ENCODE data around the gene HOXB3. TPM values are rescaled to one million over a fixed set of nuclear protein-coding genes. Genes with fewer than 3 reads are reported as not detected.

The HOXB3 gene
- total RNA-seq, 1 experiment from 2014 or later: 6.0 TPM

DNA sequence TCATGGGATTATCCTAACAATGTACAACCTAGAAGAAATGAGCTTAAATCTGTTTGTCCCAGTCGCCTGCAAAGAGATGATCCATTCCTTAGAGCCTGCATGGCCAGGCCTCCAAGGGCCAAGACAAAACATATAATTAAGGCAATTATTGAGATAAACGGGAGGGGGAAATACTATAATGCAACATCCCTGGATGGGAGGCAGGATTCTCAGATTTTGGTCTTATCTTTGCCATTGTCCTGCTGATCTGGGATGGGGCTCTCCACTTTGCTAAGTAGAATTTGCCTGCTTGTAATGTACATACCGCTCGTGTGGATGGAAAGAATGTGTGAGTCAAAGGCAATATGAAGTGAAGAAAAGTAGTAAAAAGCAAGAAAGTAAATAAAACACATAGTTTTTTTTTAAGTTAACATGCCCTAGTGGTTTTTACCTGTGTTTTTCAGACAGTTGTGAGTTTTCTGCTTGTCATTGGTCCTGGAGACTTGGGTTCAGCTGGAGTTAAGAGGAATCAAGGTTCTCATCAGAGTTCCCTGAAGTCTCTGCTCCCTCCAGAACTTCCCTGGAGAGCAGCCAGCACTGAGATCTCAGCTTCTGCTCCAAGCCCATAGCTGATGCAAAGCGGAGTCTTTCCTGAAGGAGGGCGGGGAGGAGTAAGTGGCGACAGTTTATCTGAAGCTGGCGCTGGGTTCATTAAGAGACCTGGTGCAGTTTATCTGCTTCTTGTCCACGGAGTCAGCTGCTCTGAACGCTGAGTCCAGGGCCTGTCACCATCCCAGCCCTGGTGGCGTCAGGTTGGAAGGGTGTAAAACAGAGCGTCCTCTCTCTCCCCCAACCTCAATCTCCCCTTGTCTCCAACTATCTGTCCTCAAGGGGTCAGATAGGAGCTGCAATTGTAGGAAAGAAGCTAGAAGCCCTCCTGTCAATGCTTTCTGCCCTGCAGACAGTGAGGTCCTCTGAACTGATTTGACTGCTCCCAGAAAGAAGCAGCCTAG, 89.3 kb downstream of the HOXB3 start:
- H4K20me1 ChIP-seq (ENCODE audit: low read length): no peaks in the 10 kb centered on the region
- POLR2A ChIA-PET (ENCODE audit: unreplicated experiment): interaction anchor here (0.6 kb wide), 1 partner anchor 125 kb away, joined by 4 read pairs; no protein-coding TSS in a partner anchor
- no TSS peak for BruUV-seq (replicated peaks)
- H3K27ac ChIP-seq (ENCODE audit: low read length): peak overlapping the region; percentile 57
- no peaks in the 10 kb centered on the region for H3K36me3 ChIP-seq (ENCODE audit: low read depth, low read length)
- TF ChIP-seq EZH2 (IDR thresholded peaks at IDR 0.05; ENCODE audit: low read length, unreplicated experiment) (no peak), EZH2phosphoT487 (IDR thresholded peaks at IDR 0.05; ENCODE audit: borderline replicate concordance, low read length) (no peak)
- TF ChIP-seq, protein P1, sequence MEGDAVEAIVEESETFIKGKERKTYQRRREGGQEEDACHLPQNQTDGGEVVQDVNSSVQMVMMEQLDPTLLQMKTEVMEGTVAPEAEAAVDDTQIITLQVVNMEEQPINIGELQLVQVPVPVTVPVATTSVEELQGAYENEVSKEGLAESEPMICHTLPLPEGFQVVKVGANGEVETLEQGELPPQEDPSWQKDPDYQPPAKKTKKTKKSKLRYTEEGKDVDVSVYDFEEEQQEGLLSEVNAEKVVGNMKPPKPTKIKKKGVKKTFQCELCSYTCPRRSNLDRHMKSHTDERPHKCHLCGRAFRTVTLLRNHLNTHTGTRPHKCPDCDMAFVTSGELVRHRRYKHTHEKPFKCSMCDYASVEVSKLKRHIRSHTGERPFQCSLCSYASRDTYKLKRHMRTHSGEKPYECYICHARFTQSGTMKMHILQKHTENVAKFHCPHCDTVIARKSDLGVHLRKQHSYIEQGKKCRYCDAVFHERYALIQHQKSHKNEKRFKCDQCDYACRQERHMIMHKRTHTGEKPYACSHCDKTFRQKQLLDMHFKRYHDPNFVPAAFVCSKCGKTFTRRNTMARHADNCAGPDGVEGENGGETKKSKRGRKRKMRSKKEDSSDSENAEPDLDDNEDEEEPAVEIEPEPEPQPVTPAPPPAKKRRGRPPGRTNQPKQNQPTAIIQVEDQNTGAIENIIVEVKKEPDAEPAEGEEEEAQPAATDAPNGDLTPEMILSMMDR (conservative IDR thresholded peaks at IDR 0.05; ENCODE audit: low read depth, low read length): no peak
- DNase-seq: peak; percentile 72
- peak; percentile 60 for ATAC-seq
- no peak overlapping the region for H2AFZ ChIP-seq (ENCODE audit: low read length)
- intact Hi-C loops (cut with micrococcal nuclease): no loop called here
- peaks cover 72% of the 10 kb centered on the region for H3K4me1 ChIP-seq (ENCODE audit: insufficient read depth, low read length)
- no peaks in the 10 kb centered on the region for H3K9me3 ChIP-seq (ENCODE audit: low read length)
- H3K27me3 ChIP-seq (ENCODE audit: low read length): no peaks in the 10 kb centered on the region
- H3K4me3 ChIP-seq (ENCODE audit: low read length): no peak overlapping the region
- H3K4me2 ChIP-seq (ENCODE audit: low read length): peak overlapping the region; percentile 39
- no peaks in the 10 kb centered on the region for H3K9me2 ChIP-seq (replicated peaks; ENCODE audit: low read length)
- no peak overlapping the region for H3K9ac ChIP-seq (ENCODE audit: low read length)
- H3K79me2 ChIP-seq (ENCODE audit: low read length): no peaks in the 10 kb centered on the region
- H3F3A ChIP-seq (ENCODE audit: low read length, unreplicated experiment): peaks cover 13% of the 10 kb centered on the region
- CTCF ChIA-PET: interaction anchor here (0.6 to 0.9 kb wide), 3 partner anchors 9 to 55 kb away, joined by 3 to 4 read pairs (median 3); no protein-coding TSS in a partner anchor

DNA sequence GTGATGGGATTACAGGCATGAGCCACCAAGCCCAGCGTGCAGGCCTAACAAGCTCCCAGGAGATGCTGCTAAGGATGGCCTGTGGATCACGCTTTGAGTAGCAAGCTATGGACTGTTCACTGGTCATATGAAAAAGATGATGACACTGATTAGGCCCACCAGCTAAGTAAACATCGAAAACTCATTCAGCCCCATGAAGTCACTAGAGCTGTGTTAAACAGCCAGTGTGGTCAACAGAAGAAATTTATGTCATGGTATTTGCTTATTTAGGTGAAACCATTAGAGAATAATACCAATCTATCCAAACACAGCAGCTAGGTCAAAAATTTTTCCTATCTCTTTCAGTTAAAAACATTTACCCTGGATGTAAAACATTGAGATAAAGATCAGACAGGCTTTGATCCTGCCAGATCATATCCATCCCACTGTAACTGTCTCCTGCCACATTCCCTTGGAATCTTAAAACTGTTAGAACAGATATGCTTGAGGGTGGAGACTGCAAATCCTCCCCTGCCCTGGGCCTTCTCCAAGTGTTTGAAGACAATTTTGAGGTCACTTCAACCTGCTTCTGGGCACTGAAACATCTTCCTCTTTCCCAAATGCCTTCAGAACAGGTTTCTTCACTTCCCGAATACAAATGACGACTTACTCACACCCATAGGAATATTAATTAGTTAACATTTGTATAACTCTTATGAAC, 90.2 kb downstream of the HOXB3 start:
- no peaks in the 10 kb centered on the region for H4K20me1 ChIP-seq (ENCODE audit: low read length)
- H3K9me3 ChIP-seq (ENCODE audit: low read length): no peaks in the 10 kb centered on the region
- H3K4me3 ChIP-seq (ENCODE audit: low read length): no peak overlapping the region
- TF ChIP-seq EZH2 (IDR thresholded peaks at IDR 0.05; ENCODE audit: low read length, unreplicated experiment) (no peak), EZH2phosphoT487 (IDR thresholded peaks at IDR 0.05; ENCODE audit: borderline replicate concordance, low read length) (no peak)
- TF ChIP-seq, protein P1 (conservative IDR thresholded peaks at IDR 0.05; ENCODE audit: low read depth, low read length): no peak
- peaks cover 68% of the 10 kb centered on the region for H3K4me1 ChIP-seq (ENCODE audit: insufficient read depth, low read length)
- H3K9me2 ChIP-seq (replicated peaks; ENCODE audit: low read length): no peaks in the 10 kb centered on the region
- peak overlapping the region; percentile 39 for H3K4me2 ChIP-seq (ENCODE audit: low read length)
- H3K79me2 ChIP-seq (ENCODE audit: low read length): no peaks in the 10 kb centered on the region
- peak overlapping the region; percentile 57 for H3K27ac ChIP-seq (ENCODE audit: low read length)
- no peak for DNase-seq
- POLR2A ChIA-PET (ENCODE audit: unreplicated experiment): interaction anchor here (0.6 kb wide), 1 partner anchor 126 kb away, joined by 4 read pairs; no protein-coding TSS in a partner anchor
- H3F3A ChIP-seq (ENCODE audit: low read length, unreplicated experiment): peaks cover 13% of the 10 kb centered on the region
- BruUV-seq (replicated peaks): no TSS peak
- H3K36me3 ChIP-seq (ENCODE audit: low read depth, low read length): no peaks in the 10 kb centered on the region
- intact Hi-C loops (cut with micrococcal nuclease): loop anchor here (2.0 to 5.0 kb wide), 2 partner anchors 21 to 57 kb away; no protein-coding TSS in a partner anchor
- CTCF ChIA-PET: interaction anchor here (0.8 kb wide), 1 partner anchor 42 kb away, joined by 3 read pairs; no protein-coding TSS in a partner anchor
- no peaks in the 10 kb centered on the region for H3K27me3 ChIP-seq (ENCODE audit: low read length)
- H2AFZ ChIP-seq (ENCODE audit: low read length): no peak overlapping the region
- H3K9ac ChIP-seq (ENCODE audit: low read length): no peak overlapping the region
- no peak for ATAC-seq
